Measurements from ENCODE around the gene TFAP2A.

Gene TFAP2A

DNA sequence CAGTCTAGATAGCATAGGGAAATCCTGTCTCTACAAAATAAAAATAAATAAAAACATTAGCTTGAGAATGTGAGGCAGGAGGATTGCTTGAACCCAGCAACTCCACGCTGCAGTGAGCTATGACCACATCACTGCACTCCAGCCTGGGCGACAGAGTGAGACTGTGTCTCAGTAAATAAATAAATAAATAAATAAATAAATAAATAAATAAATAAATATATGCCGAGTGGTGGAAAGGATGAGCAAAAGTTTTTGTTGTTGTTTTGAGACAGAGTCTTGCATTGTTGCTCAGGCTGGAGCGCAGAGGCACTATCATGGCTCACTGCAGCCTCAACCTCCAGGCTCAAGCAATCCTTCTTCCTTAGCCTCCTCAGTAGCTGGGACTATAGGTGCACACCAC lies 53.4 kb downstream of the TFAP2A start:
- Histone ChIP-seq H3F3A (ENCODE audit: insufficient read depth, low read length) (no peaks in the 10 kb centered on the region), H3K9me2 (ENCODE audit: low read depth, low read length) (no peaks in the 10 kb centered on the region), H3K27me3 (ENCODE audit: insufficient read depth, low read length) (no peaks in the 10 kb centered on the region), H3K9ac (ENCODE audit: low read length) (no peak overlapping the region), H3K4me1 (ENCODE audit: insufficient read depth, low read length, severe bottlenecking) (no peaks in the 10 kb centered on the region), H3K4me3 (ENCODE audit: low read depth, low read length, poor library complexity, severe bottlenecking) (no peak overlapping the region), H3K27ac (ENCODE audit: low read depth, low read length, poor library complexity, severe bottlenecking) (no peak overlapping the region), H4K20me1 (ENCODE audit: insufficient read depth, low read length) (no peaks in the 10 kb centered on the region), H3K9me3 (ENCODE audit: low read length) (no peaks in the 10 kb centered on the region), H3K36me3 (ENCODE audit: insufficient read depth, low read length) (no peaks in the 10 kb centered on the region), H3K4me2 (ENCODE audit: low read length) (no peak overlapping the region), H3K79me2 (ENCODE audit: insufficient read depth, low read length) (no peaks in the 10 kb centered on the region), H2AFZ (ENCODE audit: low read length) (no peak overlapping the region)
- no peak for TF ChIP-seq EZH2 (IDR thresholded peaks at IDR 0.05; ENCODE audit: borderline replicate concordance, low read length)
- TF ChIP-seq, protein P1, sequence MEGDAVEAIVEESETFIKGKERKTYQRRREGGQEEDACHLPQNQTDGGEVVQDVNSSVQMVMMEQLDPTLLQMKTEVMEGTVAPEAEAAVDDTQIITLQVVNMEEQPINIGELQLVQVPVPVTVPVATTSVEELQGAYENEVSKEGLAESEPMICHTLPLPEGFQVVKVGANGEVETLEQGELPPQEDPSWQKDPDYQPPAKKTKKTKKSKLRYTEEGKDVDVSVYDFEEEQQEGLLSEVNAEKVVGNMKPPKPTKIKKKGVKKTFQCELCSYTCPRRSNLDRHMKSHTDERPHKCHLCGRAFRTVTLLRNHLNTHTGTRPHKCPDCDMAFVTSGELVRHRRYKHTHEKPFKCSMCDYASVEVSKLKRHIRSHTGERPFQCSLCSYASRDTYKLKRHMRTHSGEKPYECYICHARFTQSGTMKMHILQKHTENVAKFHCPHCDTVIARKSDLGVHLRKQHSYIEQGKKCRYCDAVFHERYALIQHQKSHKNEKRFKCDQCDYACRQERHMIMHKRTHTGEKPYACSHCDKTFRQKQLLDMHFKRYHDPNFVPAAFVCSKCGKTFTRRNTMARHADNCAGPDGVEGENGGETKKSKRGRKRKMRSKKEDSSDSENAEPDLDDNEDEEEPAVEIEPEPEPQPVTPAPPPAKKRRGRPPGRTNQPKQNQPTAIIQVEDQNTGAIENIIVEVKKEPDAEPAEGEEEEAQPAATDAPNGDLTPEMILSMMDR (IDR thresholded peaks at IDR 0.05; ENCODE audit: low read length), result no peak

DNA sequence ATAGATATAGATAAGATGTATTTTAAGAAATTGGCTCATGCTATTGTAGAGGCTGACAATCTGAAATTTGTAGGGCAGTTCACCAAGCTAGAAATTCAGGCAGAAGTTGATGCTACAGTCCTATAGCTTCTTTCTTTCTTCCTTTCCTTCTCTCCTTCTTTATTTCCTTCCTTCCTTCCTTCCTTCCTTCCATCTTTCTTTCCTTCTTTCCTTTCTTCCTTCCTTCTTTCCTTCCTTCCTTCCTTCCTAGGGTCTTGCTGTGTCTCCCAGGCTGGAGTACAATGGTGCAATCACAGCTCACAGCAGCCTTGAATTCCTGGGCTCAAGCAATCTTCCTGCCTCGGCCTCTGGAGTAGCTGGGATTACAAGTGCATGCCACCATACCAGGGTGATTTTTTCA lies 55.3 kb downstream of the TFAP2A start:
- H3K9me3 ChIP-seq (ENCODE audit: low read length), result no peaks in the 10 kb centered on the region
- no peak overlapping the region for H3K9ac ChIP-seq (ENCODE audit: low read length)
- H4K20me1 ChIP-seq (ENCODE audit: insufficient read depth, low read length), result no peaks in the 10 kb centered on the region
- H3K36me3 ChIP-seq (ENCODE audit: insufficient read depth, low read length), result no peaks in the 10 kb centered on the region
- no peak overlapping the region for H3K4me3 ChIP-seq (ENCODE audit: low read depth, low read length, poor library complexity, severe bottlenecking)
- no peaks in the 10 kb centered on the region for H3K4me1 ChIP-seq (ENCODE audit: insufficient read depth, low read length, severe bottlenecking)
- H3K79me2 ChIP-seq (ENCODE audit: insufficient read depth, low read length), result no peaks in the 10 kb centered on the region
- no peaks in the 10 kb centered on the region for H3K9me2 ChIP-seq (ENCODE audit: low read depth, low read length)
- H2AFZ ChIP-seq (ENCODE audit: low read length), result no peak overlapping the region
- TF ChIP-seq, protein P1 (IDR thresholded peaks at IDR 0.05; ENCODE audit: low read length), result no peak
- no peak for TF ChIP-seq EZH2 (IDR thresholded peaks at IDR 0.05; ENCODE audit: borderline replicate concordance, low read length)
- peaks cover 4% of the 10 kb centered on the region; the same call in 1 of the 2 replicates for H3K27me3 ChIP-seq (ENCODE audit: insufficient read depth, low read length)
- H3K4me2 ChIP-seq (ENCODE audit: low read length), result no peak overlapping the region
- H3F3A ChIP-seq (ENCODE audit: insufficient read depth, low read length), result no peaks in the 10 kb centered on the region
- H3K27ac ChIP-seq (ENCODE audit: low read depth, low read length, poor library complexity, severe bottlenecking), result no peak overlapping the region

DNA sequence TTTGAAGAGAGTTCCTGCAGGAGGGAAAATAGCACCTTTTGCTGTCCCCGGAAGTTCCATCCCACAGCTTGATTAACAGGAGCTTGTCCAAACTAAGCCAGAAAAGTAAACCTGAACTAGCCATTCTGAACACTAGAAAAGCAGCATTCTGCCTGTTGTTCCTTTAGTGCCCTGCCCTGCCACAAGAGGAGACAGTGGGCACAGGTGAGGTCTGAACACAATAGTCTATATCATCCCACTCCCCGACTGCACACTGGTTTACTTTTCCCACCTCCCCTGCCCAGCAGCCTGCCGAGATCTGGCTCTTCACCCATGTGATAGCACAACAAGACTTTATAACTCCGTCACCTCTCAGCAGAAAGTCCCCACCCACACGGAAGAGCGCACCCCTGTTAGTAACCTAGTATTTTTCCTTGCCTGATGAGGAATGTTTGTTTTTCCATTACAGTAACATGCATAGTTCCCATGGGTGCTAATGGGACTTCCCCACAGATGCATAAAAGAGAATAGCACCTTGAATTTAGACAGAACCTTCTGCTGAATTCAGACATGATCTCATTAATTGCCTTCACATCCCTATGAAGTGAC lies 59.7 kb downstream of the TFAP2A start:
- Histone ChIP-seq H3K4me2 (ENCODE audit: low read length) (no peak overlapping the region), H3K9ac (ENCODE audit: low read length) (no peak overlapping the region), H3K27me3 (ENCODE audit: insufficient read depth, low read length) (peaks cover 4% of the 10 kb centered on the region; the same call in 1 of the 2 replicates), H4K20me1 (ENCODE audit: insufficient read depth, low read length) (no peaks in the 10 kb centered on the region), H3K9me3 (ENCODE audit: low read length) (no peaks in the 10 kb centered on the region), H3K27ac (ENCODE audit: low read depth, low read length, poor library complexity, severe bottlenecking) (no peak overlapping the region), H3K79me2 (ENCODE audit: insufficient read depth, low read length) (no peaks in the 10 kb centered on the region), H3K36me3 (ENCODE audit: insufficient read depth, low read length) (no peaks in the 10 kb centered on the region), H3K4me1 (ENCODE audit: insufficient read depth, low read length, severe bottlenecking) (no peaks in the 10 kb centered on the region), H3K9me2 (ENCODE audit: low read depth, low read length) (no peaks in the 10 kb centered on the region), H3K4me3 (ENCODE audit: low read depth, low read length, poor library complexity, severe bottlenecking) (no peak overlapping the region), H2AFZ (ENCODE audit: low read length) (no peak overlapping the region), H3F3A (ENCODE audit: insufficient read depth, low read length) (no peaks in the 10 kb centered on the region)
- TF ChIP-seq, protein P1 (IDR thresholded peaks at IDR 0.05; ENCODE audit: low read length), result no peak
- TF ChIP-seq EZH2 (IDR thresholded peaks at IDR 0.05; ENCODE audit: borderline replicate concordance, low read length), result no peak
